Ascending aorta (tissue), 2 donors: Measurements from ENCODE around the gene ELAVL1. TPM values are rescaled to one million over a fixed set of nuclear protein-coding genes. Genes with fewer than 3 reads are reported as not detected.

Source experiments
- DNase-seq, 2 donors: peaks; one replicate each; pipeline ENCODE4 v3.0.0-alpha.2; 2019; ENCODE audit warnings: low spot score in 2 of 2
- H3K27ac ChIP-seq, 2 donors: fragments of 200-600 bp; sonication (generic); one replicate each; pipeline ENCODE4 v1.5.1; 2016 to 2017; ENCODE audit warnings: mild to moderate bottlenecking in 1 of 2
- H3K27me3 ChIP-seq: fragments of 200-600 bp; sonication (generic); one replicate; pipeline ENCODE4 v1.5.1; 2017
- H3K36me3 ChIP-seq, 2 donors: fragments of 200-600 bp; sonication (generic); one replicate each; pipeline ENCODE4 v1.5.1; 2016
- H3K4me1 ChIP-seq, 2 donors: fragments of 200-600 bp; sonication (generic); one replicate each; pipeline ENCODE4 v1.5.1; 2016 to 2017; ENCODE audit warnings: mild to moderate bottlenecking in 1 of 2
- H3K4me3 ChIP-seq, 2 donors: fragments of 200-600 bp; sonication (generic); one replicate each; pipeline ENCODE4 v1.5.1; 2016 to 2017; ENCODE audit warnings: mild to moderate bottlenecking in 1 of 2
- H3K9me3 ChIP-seq, 2 donors: fragments of 200-600 bp; sonication (generic); one replicate each; pipeline ENCODE4 v1.5.1; 2016
- CTCF ChIP-seq, 3 experiments: fragments of 200-600 bp in 2 of 3; fragments of 450-650 bp in 1 of 3; sonication (generic) in 2 of 3; IDR thresholded peaks; one replicate each; pipeline ENCODE4 v1.5.1; 2016 to 2019; ENCODE audit warnings: antibody characterized with exemption in 3 of 3, mild to moderate bottlenecking in 1 of 3, moderate library complexity in 1 of 3
- intact Hi-C: fragments of 100-400 bp; cut with DNase I; formaldehyde crosslinking; loops from one replicate; pipeline ENCODE4 v1.15.1; 2023
- total RNA-seq: library from RNA; depleted of rRNA; stranded (reverse); fragments of >200 nt; gene quantifications from one replicate; pipeline ENCODE4 v1.1.0, GENCODE V29; 2016

Gene ELAVL1
- total RNA-seq, 1 donor from 2014 or later: 19.9 TPM

GRCh38 chr19:7916955-7917266 is 88.5 kb downstream of the ELAVL1 start:
- no peak for DNase-seq
- peak overlapping the region; percentile 11 to 44 for H3K27ac ChIP-seq
- TF ChIP-seq CTCF (IDR thresholded peaks at IDR 0.05): no peak
- intact Hi-C loops: loop anchor here (5.0 kb wide), 1 partner anchor 90 kb away; no protein-coding TSS in a partner anchor
- H3K36me3 ChIP-seq: peaks cover 14% of the 10 kb centered on the region in 2 donors
- H3K9me3 ChIP-seq: no peaks in the 10 kb centered on the region
- peaks cover 32% of the 10 kb centered on the region in 2 donors for H3K4me1 ChIP-seq
- peaks cover 13% of the 10 kb centered on the region for H3K27me3 ChIP-seq
- H3K4me3 ChIP-seq: peak overlapping the region; percentile 45 to 62

- peaks cover 26 to 27% of the 10 kb centered on the region in 2 donors for H3K4me1 ChIP-seq
- DNase-seq: no peak
These were observed 89.1 kb downstream of the ELAVL1 start for GRCh38 chr19:7916103-7916954.

GRCh38 chr19:7915250-7916102 is 90.0 kb downstream of the ELAVL1 start:
- H3K36me3 ChIP-seq: peaks cover 27 to 28% of the 10 kb centered on the region in 2 donors
- intact Hi-C loops: loop anchor here (5.0 kb wide), 1 partner anchor 88 kb away; no protein-coding TSS in a partner anchor
- peak overlapping the region in 1 of 2 donors; percentile 62 for H3K4me3 ChIP-seq
- TF ChIP-seq CTCF (IDR thresholded peaks at IDR 0.05): no peak
- H3K27me3 ChIP-seq: peaks cover 13% of the 10 kb centered on the region
- H3K27ac ChIP-seq: no peak overlapping the region
- peaks cover 21 to 22% of the 10 kb centered on the region in 2 donors for H3K4me1 ChIP-seq
- no peaks in the 10 kb centered on the region for H3K9me3 ChIP-seq
- no peak for DNase-seq

More at GRCh38 chr19:7916103-7916954, 89.1 kb downstream of the ELAVL1 start:
- Histone ChIP-seq H3K9me3 (no peaks in the 10 kb centered on the region), H3K4me3 (peak overlapping the region; percentile 45 to 62), H3K27me3 (peaks cover 13% of the 10 kb centered on the region), H3K27ac (no peak overlapping the region), H3K36me3 (peaks cover 18 to 20% of the 10 kb centered on the region in 2 donors)
- intact Hi-C loops: loop anchor here (5.0 kb wide), 1 partner anchor 89 kb away; no protein-coding TSS in a partner anchor
- no peak for TF ChIP-seq CTCF (IDR thresholded peaks at IDR 0.05)

- intact Hi-C loops: loop anchor here (5.0 kb wide), 1 partner anchor 87 kb away; no protein-coding TSS in a partner anchor
These were observed 90.8 kb downstream of the ELAVL1 start, which contains the start of gene TGFBR3L for GRCh38 chr19:7914598-7915045. TGFBR3L (plus strand) TSS chr19:7914830.

More at GRCh38 chr19:7914598-7915045, 90.8 kb downstream of the ELAVL1 start, which contains the start of gene TGFBR3L:
- peaks cover 13% of the 10 kb centered on the region for H3K27me3 ChIP-seq
- H3K27ac ChIP-seq: no peak within 1 kb of the TSS
- H3K36me3 ChIP-seq: peaks cover 35 to 37% of the 10 kb centered on the region in 2 donors
- H3K4me3 ChIP-seq: no peak within 1 kb of the TSS
- no peak for DNase-seq
- no peak for TF ChIP-seq CTCF (IDR thresholded peaks at IDR 0.05)
- H3K9me3 ChIP-seq: no peaks in the 10 kb centered on the region
- peaks cover 17% of the 10 kb centered on the region in 2 donors for H3K4me1 ChIP-seq
